Measurements from ENCODE around the gene CEP78.

Gene CEP78

DNA sequence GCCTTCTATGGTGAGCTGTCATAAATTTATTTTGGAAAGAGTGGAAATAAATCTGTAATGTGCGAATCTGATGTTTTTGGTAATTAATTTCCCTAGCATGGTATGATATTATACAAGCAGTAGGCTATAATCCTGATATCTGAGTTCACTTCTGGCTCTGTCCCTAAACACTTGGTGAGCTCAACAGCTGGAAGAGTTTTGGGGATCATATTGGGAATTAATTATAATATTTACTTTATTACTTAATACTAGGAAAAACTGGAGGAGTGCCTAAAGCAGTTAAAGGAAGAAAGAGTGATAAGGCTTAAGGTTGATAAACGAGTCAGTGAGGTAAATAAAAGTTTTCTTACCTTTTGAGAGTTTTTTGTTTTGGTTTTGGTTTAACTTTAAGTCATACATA is 26.8 kb downstream of the CEP78 start:
- no peak for DNase-seq (ENCODE audit: low read depth)
- no peak overlapping the region for H3K4me3 ChIP-seq (ENCODE audit: low read depth, low read length)
- TF ChIP-seq, protein P1, sequence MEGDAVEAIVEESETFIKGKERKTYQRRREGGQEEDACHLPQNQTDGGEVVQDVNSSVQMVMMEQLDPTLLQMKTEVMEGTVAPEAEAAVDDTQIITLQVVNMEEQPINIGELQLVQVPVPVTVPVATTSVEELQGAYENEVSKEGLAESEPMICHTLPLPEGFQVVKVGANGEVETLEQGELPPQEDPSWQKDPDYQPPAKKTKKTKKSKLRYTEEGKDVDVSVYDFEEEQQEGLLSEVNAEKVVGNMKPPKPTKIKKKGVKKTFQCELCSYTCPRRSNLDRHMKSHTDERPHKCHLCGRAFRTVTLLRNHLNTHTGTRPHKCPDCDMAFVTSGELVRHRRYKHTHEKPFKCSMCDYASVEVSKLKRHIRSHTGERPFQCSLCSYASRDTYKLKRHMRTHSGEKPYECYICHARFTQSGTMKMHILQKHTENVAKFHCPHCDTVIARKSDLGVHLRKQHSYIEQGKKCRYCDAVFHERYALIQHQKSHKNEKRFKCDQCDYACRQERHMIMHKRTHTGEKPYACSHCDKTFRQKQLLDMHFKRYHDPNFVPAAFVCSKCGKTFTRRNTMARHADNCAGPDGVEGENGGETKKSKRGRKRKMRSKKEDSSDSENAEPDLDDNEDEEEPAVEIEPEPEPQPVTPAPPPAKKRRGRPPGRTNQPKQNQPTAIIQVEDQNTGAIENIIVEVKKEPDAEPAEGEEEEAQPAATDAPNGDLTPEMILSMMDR (IDR thresholded peaks at IDR 0.05; ENCODE audit: control insufficient read depth, extremely low read depth, insufficient read depth): no peak

DNA sequence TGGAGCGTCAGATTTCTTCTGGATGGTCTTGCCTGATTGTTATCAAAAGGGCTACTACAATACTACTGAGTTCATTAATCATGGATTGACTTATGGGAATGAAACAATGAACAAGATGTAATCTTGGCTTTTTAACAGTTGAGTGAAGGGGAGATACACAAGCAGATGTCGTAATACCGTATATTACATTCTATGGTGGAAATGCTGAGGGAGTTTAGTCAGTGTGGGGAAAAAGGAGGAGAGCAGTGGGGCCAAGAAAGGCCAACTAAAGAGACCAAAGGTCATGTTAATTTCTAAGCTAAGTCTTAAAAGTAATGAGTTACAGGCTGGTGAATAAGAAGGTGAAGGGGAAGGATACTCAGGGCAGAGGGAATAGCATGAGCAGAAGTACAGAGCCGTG is 32.0 kb downstream of the CEP78 start:
- DNase-seq (ENCODE audit: low read depth): no peak
- TF ChIP-seq, protein P1 (IDR thresholded peaks at IDR 0.05; ENCODE audit: control insufficient read depth, extremely low read depth, insufficient read depth): no peak
- no peak overlapping the region for H3K4me3 ChIP-seq (ENCODE audit: low read depth, low read length)

DNA sequence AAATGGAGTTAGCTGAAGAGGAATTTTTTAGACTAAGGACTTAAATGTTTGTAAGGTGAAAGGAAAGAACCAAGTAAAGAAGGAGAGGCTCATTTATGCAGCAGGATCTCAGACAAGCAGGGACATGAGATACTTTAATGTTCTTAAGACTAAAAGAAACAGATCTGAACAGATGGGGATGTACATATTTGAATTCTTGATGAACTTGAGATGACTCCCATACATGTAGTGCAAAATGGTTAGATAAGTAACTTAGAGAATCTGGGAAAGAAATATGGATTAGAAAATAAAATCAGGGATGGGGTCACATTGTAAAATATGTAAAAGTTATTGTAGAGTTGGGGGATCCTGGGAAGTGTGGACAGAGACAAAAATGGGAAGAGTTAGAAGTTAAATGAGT is 33.9 kb downstream of the CEP78 start:
- TF ChIP-seq, protein P1 (IDR thresholded peaks at IDR 0.05; ENCODE audit: control insufficient read depth, extremely low read depth, insufficient read depth): no peak
- no peak for DNase-seq (ENCODE audit: low read depth)
- H3K4me3 ChIP-seq (ENCODE audit: low read depth, low read length): no peak overlapping the region

DNA sequence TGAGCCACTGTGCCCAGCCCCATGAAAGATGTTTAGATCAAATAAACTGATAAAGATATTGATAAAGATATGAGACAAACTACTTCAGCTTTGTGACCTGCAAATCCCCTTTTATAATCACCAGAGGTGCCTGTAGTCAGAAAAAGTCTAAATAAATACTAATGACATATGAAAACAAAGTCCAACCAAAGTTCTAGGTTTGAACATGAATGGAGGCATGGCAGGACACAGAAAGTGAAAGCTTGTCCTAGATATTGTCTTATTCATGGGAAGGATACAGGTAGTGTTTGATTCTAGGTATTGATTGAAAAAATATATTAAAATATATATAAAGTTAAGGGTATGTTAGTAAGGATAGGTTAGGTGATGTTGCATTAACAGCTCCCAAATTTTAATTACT is 36.4 kb downstream of the CEP78 start:
- TF ChIP-seq, protein P1 (IDR thresholded peaks at IDR 0.05; ENCODE audit: control insufficient read depth, extremely low read depth, insufficient read depth): no peak
- DNase-seq (ENCODE audit: low read depth): no peak
- no peak overlapping the region for H3K4me3 ChIP-seq (ENCODE audit: low read depth, low read length)

DNA sequence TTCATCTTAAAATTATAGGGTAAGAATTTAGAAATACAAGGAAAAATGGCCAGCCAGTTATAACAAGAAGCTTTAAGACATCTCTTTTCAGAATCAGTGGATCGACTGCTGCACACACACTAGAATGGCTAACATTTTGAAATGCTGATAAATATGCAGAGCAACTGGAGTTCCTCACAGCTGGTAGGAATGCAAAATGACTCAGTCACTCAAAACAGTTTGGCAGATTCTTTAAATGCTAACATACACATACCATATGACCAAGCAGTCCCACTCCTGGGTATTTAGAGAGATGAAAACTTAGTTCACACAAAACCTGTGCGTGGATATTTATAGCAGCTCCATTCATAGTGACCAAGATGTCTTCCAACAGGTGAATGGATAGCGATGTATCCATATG is 37.9 kb downstream of the CEP78 start:
- TF ChIP-seq, protein P1 (IDR thresholded peaks at IDR 0.05; ENCODE audit: control insufficient read depth, extremely low read depth, insufficient read depth): no peak
- no peak for DNase-seq (ENCODE audit: low read depth)

DNA sequence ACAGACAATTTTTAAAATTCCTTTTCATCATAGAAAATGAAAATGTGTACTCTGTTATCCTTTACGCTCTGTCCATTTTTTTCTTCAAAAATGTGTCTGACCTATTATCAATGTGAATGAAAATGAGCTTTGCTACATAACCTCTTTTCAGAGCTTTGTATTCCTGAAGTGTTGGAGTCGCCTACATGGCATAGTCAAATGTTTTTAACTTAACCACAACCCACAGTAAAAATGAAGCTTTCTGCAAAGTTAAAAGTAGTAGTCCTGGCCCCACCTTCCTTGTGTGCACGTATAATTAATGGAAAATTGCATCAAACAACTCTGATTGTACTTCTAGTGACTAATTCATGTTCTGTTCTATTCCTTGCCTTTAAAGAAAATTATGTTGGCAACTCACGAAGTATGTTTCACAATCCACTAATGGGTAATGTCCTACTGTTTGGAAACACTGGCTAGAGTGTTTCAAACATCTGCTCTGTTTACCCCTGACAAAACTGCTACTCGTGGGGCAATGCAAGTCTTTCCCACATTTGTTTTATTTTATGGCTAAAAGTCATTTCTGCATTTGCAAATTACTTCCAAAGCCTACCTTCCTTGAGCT is 42.4 kb downstream of the CEP78 start:
- no peak overlapping the region for H3K4me3 ChIP-seq (ENCODE audit: low read depth, low read length)
- DNase-seq (ENCODE audit: low read depth): no peak
- TF ChIP-seq, protein P1 (IDR thresholded peaks at IDR 0.05; ENCODE audit: control insufficient read depth, extremely low read depth, insufficient read depth): no peak

More for the DNA sequence above, 37.9 kb downstream of the CEP78 start:
- H3K4me3 ChIP-seq (ENCODE audit: low read depth, low read length): no peak overlapping the region

DNA sequence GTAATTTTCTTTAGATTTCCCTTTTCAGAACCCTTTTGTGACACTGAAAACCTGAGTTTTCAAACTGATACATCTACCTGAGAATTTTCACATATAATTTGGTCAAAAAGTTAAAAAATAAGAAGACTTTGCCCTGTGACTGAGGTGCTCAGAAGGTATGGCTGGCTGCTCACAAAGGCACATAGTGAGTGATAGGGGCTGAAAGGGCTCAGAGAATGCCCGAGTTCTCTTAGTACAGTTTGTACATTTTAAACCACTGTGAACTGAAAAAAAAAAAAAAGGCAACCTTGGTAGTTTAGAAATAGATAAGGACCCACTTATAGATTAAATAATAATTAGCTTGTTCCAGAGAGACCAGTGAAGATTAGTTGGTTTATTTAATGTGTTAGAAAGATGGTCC is 42.9 kb downstream of the CEP78 start:
- no peak overlapping the region for H3K4me3 ChIP-seq (ENCODE audit: low read depth, low read length)
- TF ChIP-seq, protein P1 (IDR thresholded peaks at IDR 0.05; ENCODE audit: control insufficient read depth, extremely low read depth, insufficient read depth): no peak
- no peak for DNase-seq (ENCODE audit: low read depth)

Data from LNCaP clone FGC (cell line).